Cardiac muscle cell (in vitro differentiated cells and primary cell): ENCODE measurements around the gene SIPA1. TPM values are rescaled to one million over a fixed set of nuclear protein-coding genes. Genes with fewer than 3 reads are reported as not detected.

Experiments used
- DNase-seq, 2 donors: peaks; one replicate each; pipeline versions ENCODE4 v3.0.0 to v3.0.0-alpha.2; 2010 to 2017; ENCODE audit warnings: low read depth in 1 of 2, low spot score in 1 of 2
- H3K27ac ChIP-seq: fragments of 200-600 bp; sonication (generic); 2 replicates; pipeline ENCODE4 v1.5.1; 2016
- H3K27me3 ChIP-seq: fragments of 200-600 bp; sonication (generic); 2 replicates; pipeline ENCODE4 v1.6.0; 2016; ENCODE audit warnings: control low read depth
- H3K36me3 ChIP-seq: fragments of 200-600 bp; sonication (generic); 2 replicates; pipeline ENCODE4 v1.5.1; 2016; ENCODE audit warnings: control low read depth
- H3K4me1 ChIP-seq: fragments of 200-600 bp; sonication (generic); 2 replicates; pipeline ENCODE4 v1.8.1; 2017; ENCODE audit warnings: low read depth, mild to moderate bottlenecking, mixed run types
- H3K4me3 ChIP-seq: fragments of 200-600 bp; sonication (generic); 2 replicates; pipeline ENCODE4 v1.5.1; 2016; ENCODE audit warnings: mild to moderate bottlenecking
- H3K9me3 ChIP-seq: fragments of 200-600 bp; sonication (generic); 2 replicates; pipeline ENCODE4 v1.5.1; 2017; ENCODE audit warnings: low read depth, mild to moderate bottlenecking, control low read depth
- CTCF ChIP-seq: IDR thresholded peaks from 2 replicates; pipeline ENCODE4 v1.5.1; 2012; ENCODE audit warnings: low read depth, mild to moderate bottlenecking, low read length
- polyA plus RNA-seq: library from polyadenylated mRNA; unstranded; fragments of >200 nt; fragmentation: Nextera tagmentation; extraction: Ambion mirVana; gene quantifications from 2 replicates; pipeline ENCODE4 v1.2.1, GENCODE V29; 2016
- total RNA-seq: library from RNA; depleted of rRNA; stranded (reverse); fragments of >200 nt; gene quantifications from 2 replicates; pipeline ENCODE4 v1.2.3, GENCODE V29; 2016

SIPA1 gene
- total and polyA plus RNA-seq, 2 experiments from 2014 or later = 21.6 to 25.9 TPM

- H3K4me3 ChIP-seq = no peak overlapping the region
- no peaks in the 10 kb centered on the region for H3K9me3 ChIP-seq
- no peak overlapping the region for H3K27ac ChIP-seq
- no peaks in the 10 kb centered on the region for H3K27me3 ChIP-seq
- H3K36me3 ChIP-seq = no peaks in the 10 kb centered on the region
- no peak for TF ChIP-seq CTCF
- peak in 1 of 2 donors; percentile 32 for DNase-seq
- no peaks in the 10 kb centered on the region for H3K4me1 ChIP-seq
These were observed 7.8 kb downstream of the SIPA1 start for GRCh38 chr11:65645710-65646109.

GRCh38 chr11:65646288-65646957 is 8.5 kb downstream of the SIPA1 start:
- H3K4me3 ChIP-seq = no peak overlapping the region
- DNase-seq = no peak
- H3K36me3 ChIP-seq = no peaks in the 10 kb centered on the region
- TF ChIP-seq CTCF = no peak
- H3K27me3 ChIP-seq = no peaks in the 10 kb centered on the region
- no peaks in the 10 kb centered on the region for H3K4me1 ChIP-seq
- H3K27ac ChIP-seq = no peak overlapping the region
- H3K9me3 ChIP-seq = no peaks in the 10 kb centered on the region

GRCh38 chr11:65646958-65647701 is 9.2 kb downstream of the SIPA1 start:
- TF ChIP-seq CTCF = peak; percentile 5
- H3K4me3 ChIP-seq = peak overlapping the region; percentile 15
- H3K4me1 ChIP-seq = no peaks in the 10 kb centered on the region
- DNase-seq = peak in 1 of 2 donors; percentile 35
- H3K36me3 ChIP-seq = no peaks in the 10 kb centered on the region
- no peaks in the 10 kb centered on the region for H3K27me3 ChIP-seq
- H3K27ac ChIP-seq = no peak overlapping the region
- H3K9me3 ChIP-seq = no peaks in the 10 kb centered on the region

- no peak for DNase-seq
- H3K4me1 ChIP-seq = peaks cover 10% of the 10 kb centered on the region
- no peak overlapping the region for H3K4me3 ChIP-seq
- H3K9me3 ChIP-seq = no peaks in the 10 kb centered on the region
- no peak for TF ChIP-seq CTCF
- no peaks in the 10 kb centered on the region for H3K27me3 ChIP-seq
- H3K27ac ChIP-seq = no peak overlapping the region
- H3K36me3 ChIP-seq = peaks cover under 1% of the 10 kb centered on the region
These were observed 11.1 kb downstream of the SIPA1 start for GRCh38 chr11:65648997-65649493.

GRCh38 chr11:65649656-65650546 is 12.0 kb downstream of the SIPA1 start:
- TF ChIP-seq CTCF = no peak
- H3K4me3 ChIP-seq = no peak overlapping the region
- peaks cover 8% of the 10 kb centered on the region for H3K36me3 ChIP-seq
- no peak for DNase-seq
- no peak overlapping the region for H3K27ac ChIP-seq
- no peaks in the 10 kb centered on the region for H3K9me3 ChIP-seq
- H3K27me3 ChIP-seq = no peaks in the 10 kb centered on the region
- peaks cover 10% of the 10 kb centered on the region for H3K4me1 ChIP-seq
